C4-2B (cell line): Measurements from ENCODE around the gene PLPPR4.

Source experiments
- H3K27ac ChIP-seq: fragments of 450-650 bp; 2 replicates; pipeline ENCODE4 v1.5.1; 2017
- ZFX ChIP-seq: fragments of 450-650 bp; IDR thresholded peaks from 2 replicates; pipeline ENCODE4 v1.6.1; 2017
- TF ChIP-seq, protein P1 (sequence below): fragments of 450-650 bp; conservative IDR thresholded peaks from 2 replicates; pipeline ENCODE4 v1.5.1; 2017; ENCODE audit warnings: mild to moderate bottlenecking

The PLPPR4 gene

GRCh38 chr1:99266726-99267125 is 2.4 kb downstream of the PLPPR4 start:
- no peak overlapping the region for H3K27ac ChIP-seq

DNA sequence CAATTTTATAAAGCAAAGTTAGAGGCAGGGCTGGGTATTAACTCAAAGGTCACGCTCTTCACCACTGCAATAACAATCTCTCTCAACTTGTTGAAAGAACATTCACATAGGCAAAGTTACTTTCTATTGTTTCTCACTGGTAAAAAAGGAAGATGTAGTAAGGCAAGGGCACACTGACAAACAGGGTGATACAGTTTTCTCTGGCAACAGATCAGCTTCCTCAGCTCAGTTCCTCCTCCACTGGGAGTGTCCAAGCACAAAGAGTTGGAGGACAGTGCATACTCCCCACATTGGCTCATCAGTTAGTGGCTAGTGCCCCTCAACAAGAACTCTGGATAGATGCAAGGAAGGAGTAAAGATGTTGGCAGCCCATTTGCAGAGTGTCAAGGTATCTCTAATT is 3.7 kb downstream of the PLPPR4 start:
- no peak overlapping the region for H3K27ac ChIP-seq
- TF ChIP-seq, protein P1, sequence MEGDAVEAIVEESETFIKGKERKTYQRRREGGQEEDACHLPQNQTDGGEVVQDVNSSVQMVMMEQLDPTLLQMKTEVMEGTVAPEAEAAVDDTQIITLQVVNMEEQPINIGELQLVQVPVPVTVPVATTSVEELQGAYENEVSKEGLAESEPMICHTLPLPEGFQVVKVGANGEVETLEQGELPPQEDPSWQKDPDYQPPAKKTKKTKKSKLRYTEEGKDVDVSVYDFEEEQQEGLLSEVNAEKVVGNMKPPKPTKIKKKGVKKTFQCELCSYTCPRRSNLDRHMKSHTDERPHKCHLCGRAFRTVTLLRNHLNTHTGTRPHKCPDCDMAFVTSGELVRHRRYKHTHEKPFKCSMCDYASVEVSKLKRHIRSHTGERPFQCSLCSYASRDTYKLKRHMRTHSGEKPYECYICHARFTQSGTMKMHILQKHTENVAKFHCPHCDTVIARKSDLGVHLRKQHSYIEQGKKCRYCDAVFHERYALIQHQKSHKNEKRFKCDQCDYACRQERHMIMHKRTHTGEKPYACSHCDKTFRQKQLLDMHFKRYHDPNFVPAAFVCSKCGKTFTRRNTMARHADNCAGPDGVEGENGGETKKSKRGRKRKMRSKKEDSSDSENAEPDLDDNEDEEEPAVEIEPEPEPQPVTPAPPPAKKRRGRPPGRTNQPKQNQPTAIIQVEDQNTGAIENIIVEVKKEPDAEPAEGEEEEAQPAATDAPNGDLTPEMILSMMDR: no peak
- no peak for TF ChIP-seq ZFX

More at GRCh38 chr1:99266726-99267125, 2.4 kb downstream of the PLPPR4 start:
- no peak for TF ChIP-seq ZFX
- TF ChIP-seq, protein P1: no peak

- H3K27ac ChIP-seq: no peak overlapping the region
These were observed 5.0 kb downstream of the PLPPR4 start for GRCh38 chr1:99269321-99269720.

GRCh38 chr1:99270646-99271045 is 6.4 kb downstream of the PLPPR4 start:
- H3K27ac ChIP-seq: no peak overlapping the region
- no peak for TF ChIP-seq ZFX
- TF ChIP-seq, protein P1: no peak

More at GRCh38 chr1:99269321-99269720, 5.0 kb downstream of the PLPPR4 start:
- TF ChIP-seq, protein P1: no peak
- no peak for TF ChIP-seq ZFX

GRCh38 chr1:99271249-99271648 is 7.0 kb downstream of the PLPPR4 start:
- no peak overlapping the region for H3K27ac ChIP-seq
- no peak for TF ChIP-seq ZFX
- TF ChIP-seq, protein P1: no peak

DNA sequence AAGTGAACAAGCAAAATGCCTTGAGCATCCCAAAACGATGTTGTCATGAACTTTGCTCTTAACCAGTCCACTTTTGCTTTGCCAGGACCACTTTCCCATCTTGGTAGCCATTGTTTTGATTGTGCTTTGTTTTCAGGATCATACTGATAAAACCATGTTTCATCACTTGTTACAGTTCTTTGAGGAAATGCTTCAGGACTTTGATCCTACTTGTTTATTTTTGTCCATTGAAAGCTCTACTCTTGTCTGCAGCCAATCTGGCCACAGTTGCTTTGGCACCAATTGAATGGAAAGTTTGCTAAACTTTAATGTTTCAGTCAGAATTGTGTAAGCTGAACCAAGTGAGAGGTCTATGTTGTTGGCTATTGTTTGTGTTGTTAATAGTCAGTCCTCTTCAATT is 12.8 kb downstream of the PLPPR4 start:
- no peak overlapping the region for H3K27ac ChIP-seq
- TF ChIP-seq, protein P1: no peak
- no peak for TF ChIP-seq ZFX

DNA sequence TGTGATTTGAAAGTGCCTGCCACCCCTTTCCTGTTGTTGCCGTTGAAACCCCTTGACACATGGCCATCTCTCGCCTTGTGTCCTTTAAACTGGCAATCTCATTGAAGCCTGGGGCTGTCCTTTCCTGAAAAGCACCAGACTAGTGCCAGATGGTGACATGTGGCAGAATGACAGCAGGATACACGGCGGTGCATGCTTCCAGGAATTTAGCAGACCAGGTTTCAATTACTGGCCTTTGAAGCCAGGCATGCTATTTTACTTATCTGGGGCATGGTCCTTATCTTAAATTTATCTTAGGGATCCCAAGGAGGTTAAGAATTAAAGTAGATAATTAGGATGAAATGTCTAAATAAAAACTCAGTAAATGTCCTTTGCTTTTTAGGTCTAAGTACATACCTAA is 15.2 kb downstream of the PLPPR4 start:
- no peak for TF ChIP-seq ZFX
- TF ChIP-seq, protein P1: no peak
- no peak overlapping the region for H3K27ac ChIP-seq
